22Rv1 (cell line): ENCODE data around the gene HEXB.

ENCODE experiments used
- H3K27ac ChIP-seq: fragments of 450-650 bp; 2 replicates; pipeline ENCODE4 v1.5.1; 2017
- ZFX ChIP-seq: fragments of 450-650 bp; IDR thresholded peaks from 2 replicates; pipeline ENCODE4 v1.6.1; 2017; ENCODE audit warnings: antibody characterized with exemption, borderline replicate concordance
- TF ChIP-seq, protein P1 (sequence below): fragments of 450-650 bp; IDR thresholded peaks from 2 replicates; pipeline ENCODE4 v1.5.1; 2017; ENCODE audit warnings: mild to moderate bottlenecking

Gene HEXB

DNA sequence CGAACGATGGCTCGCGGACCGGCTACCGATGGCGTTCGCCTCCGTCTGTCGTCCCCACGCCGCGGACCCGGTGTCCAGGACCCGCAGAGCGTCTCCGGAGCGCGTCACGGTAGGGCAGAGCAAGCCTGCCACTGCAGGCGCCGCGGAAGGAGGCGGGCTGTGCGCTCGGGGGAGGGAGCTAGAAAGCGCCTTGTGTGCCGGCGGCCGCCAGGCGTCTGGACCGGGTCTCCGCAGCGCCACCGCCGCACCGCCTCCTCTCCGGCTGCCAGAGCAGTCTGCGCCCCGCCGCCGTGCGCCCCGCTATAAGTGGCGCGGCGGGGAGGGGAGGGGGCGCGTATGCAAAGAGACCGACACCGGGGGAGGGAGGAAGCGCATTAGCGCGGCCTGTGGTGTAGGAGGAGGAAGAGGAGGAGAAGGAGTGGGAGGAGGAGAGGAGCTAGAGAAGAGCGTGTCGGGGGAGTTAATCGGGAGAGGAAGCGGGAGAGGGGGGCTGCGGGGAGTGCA is 44.5 kb upstream of the HEXB start, which contains the start of gene ENC1:
ENC1 (minus strand) TSS at position 279 of the 504 bp plus-strand sequence. CDS start 4,243 bp downstream, outside the sequence.
- H3K27ac ChIP-seq: peak within 1 kb of the TSS; percentile 86
- no peak for TF ChIP-seq ZFX
- TF ChIP-seq, protein P1, sequence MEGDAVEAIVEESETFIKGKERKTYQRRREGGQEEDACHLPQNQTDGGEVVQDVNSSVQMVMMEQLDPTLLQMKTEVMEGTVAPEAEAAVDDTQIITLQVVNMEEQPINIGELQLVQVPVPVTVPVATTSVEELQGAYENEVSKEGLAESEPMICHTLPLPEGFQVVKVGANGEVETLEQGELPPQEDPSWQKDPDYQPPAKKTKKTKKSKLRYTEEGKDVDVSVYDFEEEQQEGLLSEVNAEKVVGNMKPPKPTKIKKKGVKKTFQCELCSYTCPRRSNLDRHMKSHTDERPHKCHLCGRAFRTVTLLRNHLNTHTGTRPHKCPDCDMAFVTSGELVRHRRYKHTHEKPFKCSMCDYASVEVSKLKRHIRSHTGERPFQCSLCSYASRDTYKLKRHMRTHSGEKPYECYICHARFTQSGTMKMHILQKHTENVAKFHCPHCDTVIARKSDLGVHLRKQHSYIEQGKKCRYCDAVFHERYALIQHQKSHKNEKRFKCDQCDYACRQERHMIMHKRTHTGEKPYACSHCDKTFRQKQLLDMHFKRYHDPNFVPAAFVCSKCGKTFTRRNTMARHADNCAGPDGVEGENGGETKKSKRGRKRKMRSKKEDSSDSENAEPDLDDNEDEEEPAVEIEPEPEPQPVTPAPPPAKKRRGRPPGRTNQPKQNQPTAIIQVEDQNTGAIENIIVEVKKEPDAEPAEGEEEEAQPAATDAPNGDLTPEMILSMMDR: peak; percentile 62

DNA sequence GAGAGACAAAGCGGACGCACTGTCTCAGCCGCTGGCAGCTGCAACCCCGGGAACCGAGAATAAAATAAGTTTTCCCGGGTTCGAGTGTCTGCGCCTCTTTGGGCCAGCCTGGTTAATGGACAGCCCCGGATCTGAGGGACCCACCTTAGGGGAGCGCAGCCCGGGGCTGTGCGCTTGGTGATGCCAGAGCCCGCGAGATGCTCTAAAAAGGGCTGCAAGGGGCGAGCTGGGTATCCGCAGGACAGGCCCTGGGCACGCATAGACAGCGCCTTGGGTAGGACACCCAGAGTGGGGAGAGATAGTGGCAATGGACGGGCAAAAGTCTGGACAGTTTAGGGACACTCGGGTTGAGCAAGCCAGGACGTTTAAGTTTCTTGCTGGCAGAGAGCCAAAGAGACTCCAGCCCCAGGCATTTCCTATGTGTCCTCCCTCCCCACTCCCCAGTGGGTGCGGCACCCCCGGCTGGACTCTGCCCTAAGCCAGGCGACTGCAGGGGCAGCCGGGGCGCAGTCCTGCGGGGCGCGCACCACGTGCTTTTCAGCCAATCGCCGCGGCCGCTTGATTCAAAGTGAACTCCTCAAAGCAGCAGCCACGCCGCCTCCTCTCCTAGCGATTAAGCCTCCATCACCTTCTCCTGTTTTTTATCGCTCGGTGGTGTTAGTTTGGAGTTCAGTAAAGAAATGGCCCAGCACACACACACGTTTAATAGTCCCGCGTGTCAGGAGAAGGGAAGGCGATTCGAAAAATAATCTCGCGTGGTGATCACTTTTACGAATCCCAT is 43.9 kb upstream of the HEXB start:
- TF ChIP-seq, protein P1: no peak
- TF ChIP-seq ZFX: no peak
- H3K27ac ChIP-seq: peak overlapping the region; percentile 86

DNA sequence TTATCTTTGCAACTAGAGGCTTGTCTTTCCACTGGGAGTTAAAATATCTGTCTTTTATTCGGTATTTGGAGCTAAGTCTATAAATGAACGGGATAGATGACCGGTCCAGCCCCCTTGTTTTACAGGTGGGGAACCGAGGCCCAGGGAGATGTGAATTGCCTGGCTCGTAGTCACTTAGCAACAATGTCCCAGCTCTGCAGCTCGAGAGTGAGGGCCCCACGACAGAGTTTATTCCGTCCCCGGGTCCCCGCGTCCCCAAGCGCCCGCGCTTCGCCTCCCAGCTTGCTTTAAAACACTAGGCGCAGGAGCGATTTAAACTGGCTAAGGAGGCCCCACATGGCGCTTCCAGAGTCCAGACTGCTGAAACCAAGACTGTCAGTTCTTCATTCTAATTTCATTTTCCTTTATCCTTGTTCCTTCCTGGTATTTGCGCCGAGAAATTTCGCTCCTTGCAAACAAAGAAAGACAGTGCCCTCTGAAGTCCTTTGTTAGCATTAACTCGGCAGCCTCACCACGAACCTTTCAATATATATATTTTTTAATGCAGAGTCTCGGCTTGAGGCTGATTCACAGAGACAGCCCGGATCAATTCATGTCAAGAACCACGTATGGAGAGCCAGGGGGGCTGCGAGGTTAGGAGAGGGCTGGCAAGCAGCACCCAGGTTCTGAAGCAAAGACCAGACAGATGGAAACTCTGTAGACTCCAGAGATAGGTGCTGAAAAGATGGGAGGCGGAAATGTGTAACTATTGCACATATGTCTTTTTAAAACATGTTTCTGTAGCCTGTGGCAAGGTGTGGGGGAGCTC is 43.1 kb upstream of the HEXB start:
- TF ChIP-seq, protein P1: peak; percentile 74
- TF ChIP-seq ZFX: no peak
- H3K27ac ChIP-seq: peak overlapping the region; percentile 86

DNA sequence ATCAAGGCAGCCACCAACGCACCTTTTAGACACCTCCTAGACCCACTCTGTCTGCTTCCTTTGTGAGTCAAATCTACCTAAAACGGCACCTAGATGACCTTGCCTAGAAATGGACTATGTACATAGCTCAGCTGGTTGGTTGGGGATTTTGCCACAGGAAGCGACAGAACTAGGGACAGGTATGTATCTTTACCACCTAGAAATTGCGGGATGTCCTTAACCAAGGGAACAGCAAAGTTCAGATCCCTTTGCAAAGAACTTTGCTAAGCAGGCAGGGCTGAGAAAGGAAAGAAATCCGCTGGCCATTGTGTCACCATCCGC is 42.5 kb upstream of the HEXB start:
- H3K27ac ChIP-seq: no peak overlapping the region
- no peak for TF ChIP-seq ZFX
- TF ChIP-seq, protein P1: no peak

DNA sequence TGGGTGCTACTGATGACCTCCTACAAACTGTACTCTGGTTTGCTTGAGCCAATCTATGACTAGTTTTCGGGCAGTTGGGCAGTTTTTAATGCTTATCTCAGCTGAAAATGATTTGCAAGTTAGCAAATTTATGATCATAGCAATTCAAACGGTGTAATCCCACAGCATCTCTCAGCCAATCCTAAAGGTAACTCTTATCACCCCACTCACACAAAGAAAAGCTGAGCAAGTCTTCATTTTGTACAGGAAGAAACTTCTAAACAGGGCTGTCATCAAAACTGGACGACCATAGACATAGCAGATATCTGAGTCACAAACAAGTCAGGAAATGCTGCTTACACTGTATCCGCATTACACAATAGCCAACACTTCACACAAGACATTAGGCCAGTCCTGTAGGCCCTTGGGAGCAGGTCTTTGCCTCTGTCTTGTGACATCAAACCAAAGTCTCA is 41.9 kb upstream of the HEXB start:
- TF ChIP-seq, protein P1: no peak
- H3K27ac ChIP-seq: no peak overlapping the region

DNA sequence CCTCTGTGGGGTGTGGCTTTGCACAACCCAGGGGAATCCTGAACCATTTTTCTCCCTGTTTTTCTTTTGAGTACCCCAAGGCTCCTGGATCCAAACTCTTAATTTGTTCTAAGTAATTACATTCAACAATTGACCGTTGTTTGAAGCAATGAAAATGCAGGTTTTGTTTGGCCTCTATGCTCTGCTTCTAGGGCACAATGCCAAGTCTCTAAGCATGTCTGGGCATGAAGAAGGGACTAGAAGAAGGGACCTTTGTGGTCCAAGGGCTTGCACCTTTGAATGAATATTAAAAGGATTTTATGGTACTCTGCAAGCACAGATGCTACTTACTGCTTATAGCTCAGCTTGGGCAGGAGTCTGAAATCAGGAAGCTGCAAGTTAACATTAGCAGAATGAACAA is 37.9 kb upstream of the HEXB start:
- TF ChIP-seq, protein P1: no peak
- no peak for TF ChIP-seq ZFX
- H3K27ac ChIP-seq: no peak overlapping the region

DNA sequence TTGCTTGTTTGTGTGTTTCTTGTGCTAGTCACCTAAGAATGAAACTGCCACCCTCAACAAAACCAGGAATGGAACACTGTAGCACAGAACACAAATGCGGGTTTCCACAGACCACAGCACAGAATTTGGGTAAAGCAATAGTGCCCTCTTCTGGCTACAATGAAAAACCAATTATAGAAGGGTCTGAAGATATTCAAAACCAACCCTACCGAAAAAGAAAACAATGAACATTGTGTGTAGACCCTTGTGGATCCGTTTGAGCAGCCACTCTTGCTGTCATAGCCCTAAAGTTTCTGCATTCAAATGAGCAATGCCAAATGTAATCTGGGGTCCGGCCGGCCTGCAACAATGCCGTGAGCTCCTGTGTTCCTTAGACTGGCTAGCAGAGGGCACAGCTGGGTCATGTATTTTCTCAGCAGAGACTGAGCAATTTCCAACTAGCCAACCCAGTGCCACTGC is 36.2 kb upstream of the HEXB start:
- TF ChIP-seq ZFX: no peak
- TF ChIP-seq, protein P1: peak; percentile 87

More for the DNA sequence above, 36.2 kb upstream of the HEXB start:
- H3K27ac ChIP-seq: no peak overlapping the region
